GM21723 (cell line): ENCODE data around the gene ATXN3L.

Experiments
- ATAC-seq: cut with Tn5 transposase; IDR thresholded peaks from one replicate; pipeline ENCODE4 v1.9.1; 2021; ENCODE audit warnings: mild to moderate bottlenecking, moderate library complexity; ENCODE audit not compliant: unreplicated experiment

The ATXN3L gene

GRCh38 chrX:13270360-13270759 lies 49.5 kb downstream of the ATXN3L start:
- ATAC-seq, result no peak

GRCh38 chrX:13268874-13269273 lies 51.0 kb downstream of the ATXN3L start:
- ATAC-seq, result no peak
